HepG2 (cell line): Measurements from ENCODE around the gene CASP5. TPM values are rescaled to one million over a fixed set of nuclear protein-coding genes. Genes with fewer than 3 reads are reported as not detected.

Source experiments
- ATAD3A ChIP-seq: sonication (generic); formaldehyde crosslinking; IDR thresholded peaks from 2 replicates; pipeline ENCODE4 v1.4.0; 2020; ENCODE audit warnings: missing genetic modification reagents
- CCAR2 ChIP-seq: fragments of 200-400 bp; formaldehyde crosslinking; optimal IDR thresholded peaks from 2 replicates; pipeline ENCODE3; 2018; ENCODE audit warnings: low read depth, mild to moderate bottlenecking, low read length, moderate library complexity
- CSRNP1 ChIP-seq: sonication (generic); formaldehyde crosslinking; IDR thresholded peaks from 2 replicates; pipeline ENCODE4 v1.8.1; 2023; ENCODE audit warnings: mild to moderate bottlenecking, missing genetic modification reagents
- HNRNPK ChIP-seq: fragments of 200-400 bp; formaldehyde crosslinking; IDR thresholded peaks from 2 replicates; pipeline ENCODE4 v1.6.1; 2018; ENCODE audit warnings: low read length, low read depth, moderate library complexity, mild to moderate bottlenecking; ENCODE audit not compliant: poor library complexity, severe bottlenecking
- KDM4B ChIP-seq: sonication (generic); formaldehyde crosslinking; IDR thresholded peaks from 2 replicates; pipeline ENCODE4 v1.4.0; 2020; ENCODE audit warnings: missing genetic modification reagents
- MEIS2 ChIP-seq: sonication (generic); formaldehyde crosslinking; IDR thresholded peaks from 2 replicates; pipeline ENCODE4 v1.9.0; 2021; ENCODE audit warnings: mild to moderate bottlenecking, missing genetic modification reagents
- PHF5A ChIP-seq: IDR thresholded peaks from one replicate; pipeline ENCODE4 v1.6.1; 2018; ENCODE audit warnings: low read depth, missing genetic modification reagents; ENCODE audit not compliant: unreplicated experiment
- PRDM10 ChIP-seq: sonication (generic); formaldehyde crosslinking; IDR thresholded peaks from 2 replicates; pipeline ENCODE4 v1.4.0; 2020; ENCODE audit warnings: low read depth, missing genetic modification reagents
- RCOR2 ChIP-seq: IDR thresholded peaks from 2 replicates; pipeline ENCODE4 v1.6.1; 2016; ENCODE audit warnings: missing biosample characterization, missing genetic modification reagents
- SNAPC5 ChIP-seq: sonication (generic); formaldehyde crosslinking; IDR thresholded peaks from 2 replicates; pipeline ENCODE4 v1.8.1; 2023; ENCODE audit warnings: mild to moderate bottlenecking, missing genetic modification reagents, borderline replicate concordance
- TAF15 ChIP-seq: fragments of 200-400 bp; formaldehyde crosslinking; IDR thresholded peaks from one replicate; pipeline ENCODE4 v1.6.1; 2018; ENCODE audit warnings: mild to moderate bottlenecking, low read depth, low read length; ENCODE audit not compliant: poor library complexity, severe bottlenecking
- TERF1 ChIP-seq: sonication (generic); formaldehyde crosslinking; IDR thresholded peaks from 2 replicates; pipeline ENCODE4 v1.8.0; 2022; ENCODE audit warnings: mild to moderate bottlenecking, missing genetic modification reagents, moderate library complexity
- ZBTB26 ChIP-seq: IDR thresholded peaks from 2 replicates; pipeline ENCODE4 v1.6.1; 2016; ENCODE audit warnings: missing compliant biosample characterization, missing genetic modification reagents, borderline replicate concordance
- ZNF280D ChIP-seq: sonication (generic); formaldehyde crosslinking; IDR thresholded peaks from 2 replicates; pipeline ENCODE4 v1.5.1; 2020; ENCODE audit warnings: mild to moderate bottlenecking, missing genetic modification reagents
- ZNF549 ChIP-seq: sonication (generic); formaldehyde crosslinking; IDR thresholded peaks from 2 replicates; pipeline ENCODE4 v1.5.0; 2020; ENCODE audit warnings: missing genetic modification reagents
- ZNF776 ChIP-seq: sonication (generic); formaldehyde crosslinking; IDR thresholded peaks from 2 replicates; pipeline ENCODE4 v1.4.0; 2020; ENCODE audit warnings: mild to moderate bottlenecking, missing genetic modification reagents
- ZNF879 ChIP-seq: sonication (generic); formaldehyde crosslinking; IDR thresholded peaks from 2 replicates; pipeline ENCODE4 v1.8.1; 2023; ENCODE audit warnings: missing genetic modification reagents
- polyA plus RNA-seq, 8 experiments: library from polyadenylated mRNA; depleted of rRNA in 3 of 8; stranded (reverse) in 7 of 8; unstranded in 1 of 8; fragments of >200 nt; fragmentation: Illumina TruSeq in 4 of 8; extraction: Trizol in 4 of 8; gene quantifications; 2 replicates each; pipeline versions ENCODE4 v1.2.1 to v1.2.3, GENCODE V29; 2011 to 2016; ENCODE audit warnings: low read depth in 4 of 8, missing spikeins in 1 of 8, mixed read lengths in 1 of 8; ENCODE audit not compliant: insufficient read depth in 1 of 8
- total RNA-seq, 5 experiments: library from RNA; depleted of rRNA; stranded (reverse); fragments of >200 nt; fragmentation: Illumina TruSeq; extraction: Trizol; gene quantifications; 2 replicates each; pipeline ENCODE4 v1.2.3, GENCODE V29; 2016; ENCODE audit warnings: low read depth in 1 of 5

Gene CASP5
- total and polyA plus RNA-seq, 2 of the 13 experiments (the other 11 are each of a cell fraction or from before 2014, with no cell fraction given): not detected

GRCh38 chr11:104968856-104969776, 53.9 kb downstream of the CASP5 start (continued):
- peak; percentile 98 for TF ChIP-seq PRDM10 (CRISPR knock-in tag)
- TF ChIP-seq HNRNPK: no peak
- no peak for TF ChIP-seq ZNF776 (CRISPR knock-in tag)
- no peak for TF ChIP-seq ZBTB26 (CRISPR knock-in tag)
- TF ChIP-seq SNAPC5 (CRISPR knock-in tag): no peak
- TF ChIP-seq CSRNP1: no peak
- no peak for TF ChIP-seq CCAR2
- no peak for TF ChIP-seq TAF15
- TF ChIP-seq ZNF879 (CRISPR knock-in tag): no peak
- TF ChIP-seq KDM4B (CRISPR knock-in tag): peak; percentile 16; the same call in 1 of the 2 replicates
- no peak for TF ChIP-seq MEIS2 (CRISPR knock-in tag)
- TF ChIP-seq RCOR2 (CRISPR knock-in tag): no peak
- TF ChIP-seq PHF5A: no peak
- no peak for TF ChIP-seq ZNF280D (CRISPR knock-in tag)
- no peak for TF ChIP-seq TERF1 (CRISPR knock-in tag)
- TF ChIP-seq ATAD3A: no peak
- TF ChIP-seq ZNF549 (CRISPR knock-in tag): no peak
